Stomach (tissue), 4 donors: ENCODE data around the gene TRIM59.

ENCODE experiments used
- CTCF ChIP-seq, 7 experiments: fragments of 450-650 bp in 4 of 7; fragments of 200-600 bp in 3 of 7; sonication (generic) in 3 of 7; IDR thresholded peaks; one replicate each; pipeline ENCODE4 v1.5.1; 2016 to 2019; ENCODE audit warnings: antibody characterized with exemption in 7 of 7, control low read depth in 2 of 7, mild to moderate bottlenecking in 1 of 7
- EP300 ChIP-seq: sonication (generic); formaldehyde crosslinking; IDR thresholded peaks from one replicate; pipeline ENCODE4 v1.6.1; 2017; ENCODE audit warnings: antibody characterized with exemption

DNA sequence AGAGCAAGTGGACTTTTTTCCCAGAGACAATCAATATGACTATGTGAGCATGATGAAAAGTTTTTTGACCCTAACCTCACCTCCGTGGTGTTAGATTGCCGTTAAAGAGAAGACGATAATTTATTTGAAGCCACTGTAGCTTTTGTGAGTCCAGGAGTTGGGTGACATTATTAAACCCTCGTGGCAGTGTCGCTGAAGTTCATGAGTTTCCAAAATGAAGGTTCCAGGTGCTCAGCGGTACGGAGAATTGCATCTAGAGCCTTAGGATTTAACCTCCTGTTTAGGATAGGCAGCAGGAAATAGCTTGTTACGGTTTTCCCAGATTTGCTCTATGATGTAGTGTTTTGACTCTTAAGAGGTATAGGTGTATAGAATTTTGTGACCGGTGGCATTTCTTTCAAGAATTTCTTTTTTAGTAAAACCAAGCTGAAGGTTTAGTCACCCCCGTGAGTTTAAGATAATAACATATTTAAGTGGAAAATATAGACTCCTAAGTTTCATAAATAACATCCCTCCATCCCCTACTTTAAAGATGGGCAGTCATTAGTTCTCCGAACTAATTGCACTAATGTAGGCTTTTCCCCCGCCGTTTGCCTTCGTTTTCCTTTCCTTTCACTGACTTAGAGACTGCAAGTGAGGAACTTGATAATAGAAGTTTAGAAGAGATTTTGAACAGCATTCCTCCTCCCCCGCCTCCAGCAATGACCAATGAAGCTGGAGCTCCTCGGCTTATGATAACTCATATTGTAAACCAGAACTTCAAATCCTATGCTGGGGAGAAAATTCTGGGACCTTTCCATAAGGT is 48.1 kb downstream of the TRIM59 start:
- TF ChIP-seq CTCF (IDR thresholded peaks at IDR 0.05), result no peak
- no peak for TF ChIP-seq EP300
